Cardiac muscle cell (in vitro differentiated cells and primary cell): ENCODE measurements around the gene EXO5. TPM values are rescaled to one million over a fixed set of nuclear protein-coding genes. Genes with fewer than 3 reads are reported as not detected.
"Not testable (repeated sequence)": the region's sequence is repeated elsewhere in the genome, so short reads cannot be mapped to it uniquely, and the experiment has no call there.

Experiments used
- DNase-seq, 2 donors: peaks; one replicate each; pipeline versions ENCODE4 v3.0.0 to v3.0.0-alpha.2; 2010 to 2017; ENCODE audit warnings: low read depth in 1 of 2, low spot score in 1 of 2
- H3K27ac ChIP-seq: fragments of 200-600 bp; sonication (generic); 2 replicates; pipeline ENCODE4 v1.5.1; 2016
- H3K27me3 ChIP-seq: fragments of 200-600 bp; sonication (generic); 2 replicates; pipeline ENCODE4 v1.6.0; 2016; ENCODE audit warnings: control low read depth
- H3K36me3 ChIP-seq: fragments of 200-600 bp; sonication (generic); 2 replicates; pipeline ENCODE4 v1.5.1; 2016; ENCODE audit warnings: control low read depth
- H3K4me1 ChIP-seq: fragments of 200-600 bp; sonication (generic); 2 replicates; pipeline ENCODE4 v1.8.1; 2017; ENCODE audit warnings: low read depth, mild to moderate bottlenecking, mixed run types
- H3K4me3 ChIP-seq: fragments of 200-600 bp; sonication (generic); 2 replicates; pipeline ENCODE4 v1.5.1; 2016; ENCODE audit warnings: mild to moderate bottlenecking
- H3K9me3 ChIP-seq: fragments of 200-600 bp; sonication (generic); 2 replicates; pipeline ENCODE4 v1.5.1; 2017; ENCODE audit warnings: low read depth, mild to moderate bottlenecking, control low read depth
- CTCF ChIP-seq: IDR thresholded peaks from 2 replicates; pipeline ENCODE4 v1.5.1; 2012; ENCODE audit warnings: low read depth, mild to moderate bottlenecking, low read length
- polyA plus RNA-seq: library from polyadenylated mRNA; unstranded; fragments of >200 nt; fragmentation: Nextera tagmentation; extraction: Ambion mirVana; gene quantifications from 2 replicates; pipeline ENCODE4 v1.2.1, GENCODE V29; 2016
- total RNA-seq: library from RNA; depleted of rRNA; stranded (reverse); fragments of >200 nt; gene quantifications from 2 replicates; pipeline ENCODE4 v1.2.3, GENCODE V29; 2016

Gene EXO5
- total and polyA plus RNA-seq, 2 experiments from 2014 or later: 6.3 to 8.9 TPM

- no peaks in the 10 kb centered on the region for H3K36me3 ChIP-seq
- peak overlapping the region; percentile 93 for H3K4me3 ChIP-seq
- no peak for TF ChIP-seq CTCF
- H3K27me3 ChIP-seq: no peaks in the 10 kb centered on the region
- no peaks in the 10 kb centered on the region for H3K4me1 ChIP-seq
- H3K27ac ChIP-seq: peak overlapping the region; percentile 38
- H3K9me3 ChIP-seq: no peaks in the 10 kb centered on the region
- peak in 1 of 2 donors; percentile 23 for DNase-seq
These were observed 30.9 kb upstream of the EXO5 start for GRCh38 chr1:40477678-40478053.

- Histone ChIP-seq H3K27me3 (no peaks in the 10 kb centered on the region), H3K36me3 (no peaks in the 10 kb centered on the region), H3K9me3 (no peaks in the 10 kb centered on the region), H3K4me1 (no peaks in the 10 kb centered on the region), H3K27ac (no peak overlapping the region), H3K4me3 (peak overlapping the region; percentile 93)
- no peak for TF ChIP-seq CTCF
- DNase-seq: no peak
These were observed 30.3 kb upstream of the EXO5 start for GRCh38 chr1:40478276-40478675.

- no peak for DNase-seq
These were observed 29.4 kb upstream of the EXO5 start for GRCh38 chr1:40479156-40479555.

GRCh38 chr1:40495315-40495903, 13.2 kb upstream of the EXO5 start:
- Histone ChIP-seq H3K4me3 (no peak overlapping the region), H3K27me3 (no peaks in the 10 kb centered on the region), H3K27ac (no peak overlapping the region), H3K36me3 (peaks cover 17% of the 10 kb centered on the region), H3K4me1 (no peaks in the 10 kb centered on the region), H3K9me3 (no peaks in the 10 kb centered on the region)
- no peak for DNase-seq
- TF ChIP-seq CTCF: no peak

More at GRCh38 chr1:40479156-40479555, 29.4 kb upstream of the EXO5 start:
- no peaks in the 10 kb centered on the region for H3K4me1 ChIP-seq
- no peaks in the 10 kb centered on the region for H3K9me3 ChIP-seq
- no peaks in the 10 kb centered on the region for H3K27me3 ChIP-seq
- no peak overlapping the region for H3K4me3 ChIP-seq
- no peak overlapping the region for H3K27ac ChIP-seq
- no peak for TF ChIP-seq CTCF
- H3K36me3 ChIP-seq: no peaks in the 10 kb centered on the region

GRCh38 chr1:40502651-40503050, 5.9 kb upstream of the EXO5 start:
- DNase-seq, H3K9me3 ChIP-seq, H3K4me3 ChIP-seq, H3K36me3 ChIP-seq, H3K4me1 ChIP-seq, H3K27me3 ChIP-seq, H3K27ac ChIP-seq: not testable (repeated sequence)

- H3K27ac ChIP-seq: no peak overlapping the region
- TF ChIP-seq CTCF: no peak
- H3K36me3 ChIP-seq: no peaks in the 10 kb centered on the region
- DNase-seq: no peak
- no peaks in the 10 kb centered on the region for H3K9me3 ChIP-seq
- H3K4me1 ChIP-seq: peaks cover 4% of the 10 kb centered on the region
- H3K4me3 ChIP-seq: peak overlapping the region; percentile 58
- H3K27me3 ChIP-seq: no peaks in the 10 kb centered on the region
These were observed 594 bp upstream of the EXO5 start for GRCh38 chr1:40507973-40508372.
